C4-2B (cell line): ENCODE results near the gene DAZAP1.

Experiments used
- CTCF ChIP-seq: fragments of 450-650 bp; conservative IDR thresholded peaks from 2 replicates; pipeline ENCODE4 v1.5.1; 2017; ENCODE audit warnings: mild to moderate bottlenecking
- ZFX ChIP-seq: fragments of 450-650 bp; IDR thresholded peaks from 2 replicates; pipeline ENCODE4 v1.6.1; 2017

DNA sequence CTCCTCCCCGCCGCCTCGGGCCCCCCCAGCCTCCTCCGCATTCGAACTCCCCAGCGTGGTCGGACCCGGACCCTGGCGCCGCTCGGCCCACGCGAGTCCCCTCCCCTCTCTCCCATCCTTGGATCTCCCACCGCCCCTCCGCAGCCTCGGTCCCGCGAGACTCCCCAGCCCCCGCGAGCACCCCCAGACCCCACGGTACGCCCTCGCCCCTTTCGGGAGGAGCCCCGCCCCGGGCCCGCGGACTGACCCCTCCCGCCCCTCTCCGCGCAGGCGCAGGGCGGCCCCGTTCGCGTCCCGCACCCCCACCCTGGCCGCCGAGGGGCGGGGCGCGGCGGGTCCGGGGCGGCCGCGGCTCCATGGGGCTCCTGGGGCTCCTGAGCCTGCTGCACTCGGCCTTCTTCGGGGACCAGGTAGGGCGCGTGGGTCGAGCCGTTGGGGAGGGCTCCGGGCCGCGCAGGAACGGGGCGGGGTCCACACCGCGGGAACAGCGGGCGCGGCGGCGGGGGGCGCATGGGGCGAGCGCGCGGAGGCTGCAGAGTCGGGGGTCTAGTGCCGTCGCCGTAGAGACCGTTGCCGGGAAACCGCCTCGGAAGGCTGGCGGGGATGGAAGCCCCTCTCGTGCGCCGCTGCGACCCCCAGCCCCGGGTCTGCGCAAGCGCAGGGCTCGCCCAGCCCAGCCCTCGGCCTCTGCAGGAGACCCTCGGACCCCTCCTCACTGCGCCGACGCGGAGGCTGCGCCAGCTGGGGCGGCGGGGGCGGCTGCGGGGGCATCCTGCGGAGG lies 38.7 kb downstream of the DAZAP1 start:
- TF ChIP-seq CTCF (no peak), ZFX (no peak)
